Measurements from ENCODE around the gene ERN1. TPM values are rescaled to one million over a fixed set of nuclear protein-coding genes. Genes with fewer than 3 reads are reported as not detected.

ERN1 gene
- total RNA-seq, 1 donor from 2014 or later = 9.9 TPM

- DNase-seq (ENCODE audit: low read depth, low spot score) = no peak
These were observed 28.5 kb upstream of the ERN1 start for GRCh38 chr17:64158406-64158805.

DNA sequence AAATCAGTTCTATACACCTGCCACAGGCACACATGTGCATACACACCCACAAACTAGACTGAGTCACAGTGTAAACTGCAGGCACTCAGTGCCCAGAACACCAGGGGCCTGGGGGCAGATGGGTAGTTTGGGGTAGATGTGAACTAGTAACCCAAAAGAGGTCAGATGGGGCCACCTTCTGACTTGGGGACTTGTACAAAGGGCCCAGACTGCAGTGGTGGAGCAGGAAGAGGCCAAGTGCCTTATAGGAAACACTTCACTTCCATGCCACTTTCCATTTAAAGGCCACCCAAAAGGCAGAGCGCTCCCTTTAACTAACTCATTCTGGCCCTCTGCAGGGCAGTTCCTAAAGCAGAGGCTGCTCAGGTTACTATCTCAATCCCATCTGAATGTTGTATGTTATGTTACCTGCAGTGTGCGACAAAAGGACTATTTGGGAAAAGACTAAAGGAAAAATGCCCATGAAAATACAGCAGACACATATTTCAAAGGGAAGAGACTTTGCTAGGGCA lies 27.8 kb upstream of the ERN1 start:
- DNase-seq (ENCODE audit: low read depth, low spot score) = no peak

GRCh38 chr17:64156670-64157069 lies 26.7 kb upstream of the ERN1 start:
- no peak for DNase-seq (ENCODE audit: low read depth, low spot score)

DNA sequence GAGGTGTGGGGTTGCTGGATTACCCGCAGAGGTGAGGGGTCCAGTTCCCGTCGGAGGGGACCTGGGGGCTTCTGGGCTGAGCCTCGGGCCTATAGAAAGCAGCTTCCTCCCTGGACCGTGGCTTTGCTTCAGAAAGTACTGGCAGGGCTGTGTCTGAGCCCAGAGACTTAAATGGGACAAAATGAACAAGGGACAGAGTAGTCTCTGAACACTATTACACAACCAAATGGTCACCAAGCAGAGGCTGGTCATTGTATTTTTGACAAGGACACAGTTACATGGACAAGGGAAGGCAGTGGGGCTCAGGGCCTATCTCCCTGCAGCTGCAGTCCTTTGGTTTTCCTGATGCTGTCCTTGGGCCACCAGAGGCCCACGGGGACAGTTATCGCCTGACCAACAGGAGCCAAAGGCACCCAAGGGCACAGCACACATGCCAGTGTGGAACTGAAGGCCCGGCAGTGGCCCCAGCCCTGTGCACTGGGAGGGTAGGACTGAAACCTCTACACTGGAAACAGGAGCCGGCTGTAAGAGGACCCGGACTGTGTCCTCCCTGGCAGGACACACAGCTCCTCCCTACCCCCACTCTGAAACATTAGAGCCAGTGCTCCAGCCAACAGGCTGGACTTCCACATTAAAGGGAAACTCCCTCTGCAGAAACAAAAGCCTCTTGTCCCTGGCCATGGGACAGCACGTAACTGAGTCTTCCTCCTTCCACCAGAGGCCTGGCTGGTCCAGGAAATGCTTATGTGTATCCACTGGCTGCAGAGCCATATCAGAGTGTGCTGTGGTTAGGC lies 26.0 kb upstream of the ERN1 start:
- DNase-seq (ENCODE audit: low read depth, low spot score) = no peak

GRCh38 chr17:64155129-64155528 lies 25.2 kb upstream of the ERN1 start:
- DNase-seq (ENCODE audit: low read depth, low spot score) = no peak

- DNase-seq (ENCODE audit: low read depth, low spot score) = no peak
These were observed 24.8 kb upstream of the ERN1 start for GRCh38 chr17:64154717-64155116.

DNA sequence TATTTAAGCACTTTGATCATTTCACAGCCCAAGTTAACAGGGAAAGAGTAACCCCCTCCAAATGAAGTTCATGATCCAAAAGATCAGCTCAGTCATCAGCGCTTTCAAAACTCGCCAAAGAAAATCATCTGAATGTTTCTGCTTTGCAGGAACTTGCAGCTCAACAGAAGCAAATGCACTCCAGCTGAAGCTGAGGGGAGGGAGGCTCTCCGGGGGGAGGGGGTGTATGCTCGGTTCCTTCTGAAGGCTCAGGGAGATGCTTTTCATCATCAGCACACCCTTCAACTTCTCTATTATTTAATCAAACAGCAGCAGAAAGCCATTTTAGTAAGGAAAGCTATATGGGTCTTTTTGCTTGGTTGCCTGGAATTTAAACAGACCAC lies 24.4 kb upstream of the ERN1 start:
- DNase-seq (ENCODE audit: low read depth, low spot score) = no peak

GRCh38 chr17:64153565-64154312 lies 23.8 kb upstream of the ERN1 start:
- DNase-seq (ENCODE audit: low read depth, low spot score) = no peak

- peak; percentile 67 for DNase-seq (ENCODE audit: low read depth, low spot score)
These were observed 22.6 kb upstream of the ERN1 start for GRCh38 chr17:64152428-64153125.

GRCh38 chr17:64151016-64151368 lies 21.0 kb upstream of the ERN1 start:
- DNase-seq (ENCODE audit: low read depth, low spot score) = no peak

DNA sequence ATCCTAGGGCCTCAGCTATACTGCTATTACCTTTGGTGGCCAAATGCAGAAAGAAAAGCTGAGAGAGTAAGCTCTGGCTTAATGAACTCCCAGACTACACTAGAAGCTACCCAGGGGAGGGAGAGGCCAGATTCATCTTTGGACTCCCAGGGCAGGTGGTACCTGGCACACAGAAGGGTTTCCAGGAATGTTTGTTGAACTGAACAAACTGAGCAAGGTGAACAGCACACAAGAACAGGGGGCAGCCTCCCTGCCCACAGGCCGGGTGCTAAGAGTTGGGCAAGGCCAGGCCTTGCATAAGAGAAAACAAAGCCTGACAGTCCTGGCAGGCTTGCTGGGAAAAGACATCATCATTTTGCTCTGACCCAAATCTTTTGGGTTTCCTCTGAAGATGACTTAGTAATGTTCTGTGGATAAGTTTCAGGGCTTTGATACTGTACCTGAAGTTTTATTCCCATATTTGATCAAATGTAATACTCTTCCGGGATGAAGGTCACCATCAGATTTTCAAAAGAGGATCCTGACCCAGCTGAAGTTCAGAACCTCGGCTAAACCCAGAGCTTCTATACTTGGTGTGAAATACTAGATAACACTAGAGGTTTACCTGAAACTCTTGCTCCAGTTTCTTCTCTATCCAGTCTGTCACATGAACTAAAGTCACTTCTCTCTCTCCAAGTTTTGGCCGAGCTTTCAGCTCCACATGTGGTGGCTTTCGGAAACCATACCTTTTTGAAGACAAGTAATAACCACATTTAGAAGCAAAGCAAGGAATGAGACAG lies 20.5 kb upstream of the ERN1 start:
- DNase-seq (ENCODE audit: low read depth, low spot score) = no peak

- no peak for DNase-seq (ENCODE audit: low read depth, low spot score)
These were observed 19.3 kb upstream of the ERN1 start for GRCh38 chr17:64149196-64149595.

- DNase-seq (ENCODE audit: low read depth, low spot score) = no peak
These were observed 18.8 kb upstream of the ERN1 start for GRCh38 chr17:64148699-64149098.

- no peak for DNase-seq (ENCODE audit: low read depth, low spot score)
These were observed 18.2 kb upstream of the ERN1 start for GRCh38 chr17:64148017-64148631.

- DNase-seq (ENCODE audit: low read depth, low spot score) = no peak
These were observed 17.4 kb upstream of the ERN1 start for GRCh38 chr17:64147110-64148016.

DNA sequence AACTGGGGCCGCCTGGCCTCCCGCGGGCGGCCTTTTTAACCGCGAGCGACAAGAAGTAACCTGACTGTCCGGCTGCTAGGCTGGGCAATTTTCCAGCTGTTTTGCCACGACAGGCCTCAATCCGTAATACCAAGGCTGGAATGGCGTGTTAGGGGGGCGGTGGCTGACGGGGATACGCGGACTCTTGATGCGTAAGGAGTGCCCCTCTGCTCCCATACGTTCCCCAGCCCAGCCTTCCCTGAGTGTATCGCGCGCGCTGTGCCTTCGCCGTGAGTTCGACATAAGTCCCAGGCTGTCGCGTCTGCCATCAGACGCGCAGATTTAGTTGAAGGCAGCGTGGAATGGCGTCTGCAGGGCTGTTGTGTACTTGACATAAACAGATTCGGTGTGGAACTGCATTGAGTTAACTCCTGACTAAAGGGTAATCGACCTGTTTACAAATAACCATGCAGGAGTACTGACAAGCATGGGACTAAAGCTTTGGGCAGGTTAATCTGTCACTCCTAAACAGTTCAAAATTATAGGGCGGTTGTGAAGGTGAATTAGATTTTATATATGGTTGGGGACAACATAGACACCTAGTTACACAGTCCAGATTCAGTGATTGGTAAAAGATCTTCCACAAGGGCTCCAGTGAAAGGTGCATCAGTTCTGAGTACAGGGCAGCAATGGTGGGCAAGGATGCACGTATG lies 16.6 kb upstream of the ERN1 start:
- no peak for DNase-seq (ENCODE audit: low read depth, low spot score)

GRCh38 chr17:64145751-64146417 lies 15.9 kb upstream of the ERN1 start:
- peak; percentile 100 for DNase-seq (ENCODE audit: low read depth, low spot score)

- no peak for DNase-seq (ENCODE audit: low read depth, low spot score)
These were observed 15.4 kb upstream of the ERN1 start for GRCh38 chr17:64145375-64145750.

GRCh38 chr17:64139542-64139941 lies 9.6 kb upstream of the ERN1 start:
- DNase-seq (ENCODE audit: low read depth, low spot score) = no peak

Data from pulmonary artery endothelial cell (primary cell).